Measurements from ENCODE around the gene RAN.

- TF ChIP-seq, protein P1, sequence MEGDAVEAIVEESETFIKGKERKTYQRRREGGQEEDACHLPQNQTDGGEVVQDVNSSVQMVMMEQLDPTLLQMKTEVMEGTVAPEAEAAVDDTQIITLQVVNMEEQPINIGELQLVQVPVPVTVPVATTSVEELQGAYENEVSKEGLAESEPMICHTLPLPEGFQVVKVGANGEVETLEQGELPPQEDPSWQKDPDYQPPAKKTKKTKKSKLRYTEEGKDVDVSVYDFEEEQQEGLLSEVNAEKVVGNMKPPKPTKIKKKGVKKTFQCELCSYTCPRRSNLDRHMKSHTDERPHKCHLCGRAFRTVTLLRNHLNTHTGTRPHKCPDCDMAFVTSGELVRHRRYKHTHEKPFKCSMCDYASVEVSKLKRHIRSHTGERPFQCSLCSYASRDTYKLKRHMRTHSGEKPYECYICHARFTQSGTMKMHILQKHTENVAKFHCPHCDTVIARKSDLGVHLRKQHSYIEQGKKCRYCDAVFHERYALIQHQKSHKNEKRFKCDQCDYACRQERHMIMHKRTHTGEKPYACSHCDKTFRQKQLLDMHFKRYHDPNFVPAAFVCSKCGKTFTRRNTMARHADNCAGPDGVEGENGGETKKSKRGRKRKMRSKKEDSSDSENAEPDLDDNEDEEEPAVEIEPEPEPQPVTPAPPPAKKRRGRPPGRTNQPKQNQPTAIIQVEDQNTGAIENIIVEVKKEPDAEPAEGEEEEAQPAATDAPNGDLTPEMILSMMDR (IDR thresholded peaks at IDR 0.05) = no peak
- TF ChIP-seq POLR2A (IDR thresholded peaks at IDR 0.05) = no peak
- TF ChIP-seq POLR2AphosphoS5 (IDR thresholded peaks at IDR 0.05) = no peak
These were observed 40.1 kb downstream of the RAN start for GRCh38 chr12:130911933-130912332.
